ENCODE results near the gene OPN3. TPM values are rescaled to one million over a fixed set of nuclear protein-coding genes. Genes with fewer than 3 reads are reported as not detected.

The OPN3 gene
- total and polyA plus RNA-seq, 9 of the 15 experiments (the other 6 are each of a cell fraction or from before 2014, with no cell fraction given): 4.2 to 34.6 (median 17.0) TPM

- TF ChIP-seq GMEB1 (CRISPR knock-in tag; IDR thresholded peaks at IDR 0.05) (peak; percentile 45; the same call in 1 of the 2 replicates), CREM (IDR thresholded peaks at IDR 0.05; ENCODE audit: low read depth) (peak; percentile 74), DEAF1 (CRISPR knock-in tag; IDR thresholded peaks at IDR 0.05) (0 out of 2 replicates have a peak, but pooled peaks have one; percentile 17), HOMEZ (CRISPR knock-in tag; IDR thresholded peaks at IDR 0.05) (no peak), HNRNPK (IDR thresholded peaks at IDR 0.05; ENCODE audit: low read depth, low read length, poor library complexity, severe bottlenecking) (no peak), FOXA1 (IDR thresholded peaks at IDR 0.05; ENCODE audit: borderline replicate concordance) (no peak), FOSL1 (tag; conservative IDR thresholded peaks at IDR 0.05) (peak; percentile 72), KLF16 (IDR thresholded peaks at IDR 0.05) (no peak), NRF1 (conservative IDR thresholded peaks at IDR 0.05 in 1 of 2, IDR thresholded peaks at IDR 0.05 in 1 of 2) (0 out of 4 replicates have a peak, but pooled peaks of 1 of the 2 experiments have one; percentile 14), E2F6 (IDR thresholded peaks at IDR 0.05; ENCODE audit: borderline replicate concordance in 1 of 2, extremely low read depth in 1 of 2, insufficient read depth in 1 of 2, insufficient read length in 1 of 2, low read depth in 1 of 2, low read length in 1 of 2, poor library complexity in 1 of 2, severe bottlenecking in 1 of 2) (no peak), SIX5 (IDR thresholded peaks at IDR 0.05; ENCODE audit: borderline replicate concordance in 1 of 2, insufficient read depth in 1 of 2, low read depth in 1 of 2, low read length in 2 of 2) (no peak), L3MBTL2 (IDR thresholded peaks at IDR 0.05) (peak; percentile 38; the same call in 1 of the 2 replicates), ZBTB49 (CRISPR knock-in tag; IDR thresholded peaks at IDR 0.05; ENCODE audit: borderline replicate concordance) (no peak), MYBL2 (IDR thresholded peaks at IDR 0.05; ENCODE audit: low read depth) (0 out of 2 replicates have a peak, but pooled peaks have one; percentile 27), MYBL2 (CRISPR knock-in tag; IDR thresholded peaks at IDR 0.05; ENCODE audit: borderline replicate concordance) (no peak), TEAD4 (IDR thresholded peaks at IDR 0.05; ENCODE audit: low read length) (peak; percentile 78), TEAD4 (CRISPR knock-in tag; IDR thresholded peaks at IDR 0.05; ENCODE audit: borderline replicate concordance) (no peak)
These were observed 88.2 kb downstream of the OPN3 start (continued) for GRCh38 chr1:241551759-241552638.
